Measurements from ENCODE around the gene UBE2L3. TPM values are rescaled to one million over a fixed set of nuclear protein-coding genes. Genes with fewer than 3 reads are reported as not detected.

UBE2L3 gene
- total RNA-seq, 4 donors from 2014 or later = 12.1 to 41.6 (median 24.1) TPM

- Histone ChIP-seq H3K27ac (no peak overlapping the region), H3K36me3 (no peaks in the 10 kb centered on the region), H3K9me3 (no peaks in the 10 kb centered on the region), H3K4me3 (no peak overlapping the region), H3K4me1 (peaks cover 0 to 25% of the 10 kb centered on the region in 2 donors), H3K27me3 (no peaks in the 10 kb centered on the region)
- intact Hi-C loops (cut with DNase I; ENCODE audit: low total_unique reads) = no loop called here
- DNase-seq = no peak
- TF ChIP-seq CTCF (IDR thresholded peaks at IDR 0.05) = no peak
- no peak for TF ChIP-seq POLR2A (IDR thresholded peaks at IDR 0.05)
Measured at GRCh38 chr22:21569459-21570170, 2.1 kb downstream of the UBE2L3 start.

- no peak for TF ChIP-seq POLR2A (IDR thresholded peaks at IDR 0.05)
- TF ChIP-seq CTCF (IDR thresholded peaks at IDR 0.05) = no peak
- Histone ChIP-seq H3K4me1 (peaks cover 0 to 25% of the 10 kb centered on the region in 2 donors), H3K4me3 (no peak overlapping the region), H3K27ac (no peak overlapping the region), H3K27me3 (no peaks in the 10 kb centered on the region), H3K9me3 (no peaks in the 10 kb centered on the region), H3K36me3 (no peaks in the 10 kb centered on the region)
- intact Hi-C loops (cut with DNase I; ENCODE audit: low total_unique reads) = no loop called here
- no peak for DNase-seq
Measured at GRCh38 chr22:21570398-21570797, 2.9 kb downstream of the UBE2L3 start.

- Histone ChIP-seq H3K4me1 (peaks cover 0 to 25% of the 10 kb centered on the region in 2 donors), H3K9me3 (no peaks in the 10 kb centered on the region), H3K4me3 (no peak overlapping the region), H3K36me3 (no peaks in the 10 kb centered on the region), H3K27me3 (no peaks in the 10 kb centered on the region), H3K27ac (no peak overlapping the region)
- TF ChIP-seq POLR2A (IDR thresholded peaks at IDR 0.05) = no peak
- TF ChIP-seq CTCF (IDR thresholded peaks at IDR 0.05) = no peak
- DNase-seq = no peak
- intact Hi-C loops (cut with DNase I; ENCODE audit: low total_unique reads) = no loop called here
Measured at GRCh38 chr22:21571679-21572078, 4.2 kb downstream of the UBE2L3 start.

- H3K4me1 ChIP-seq = peaks cover 0 to 25% of the 10 kb centered on the region in 2 donors
- no peaks in the 10 kb centered on the region for H3K36me3 ChIP-seq
- no peak for DNase-seq
- intact Hi-C loops (cut with DNase I; ENCODE audit: low total_unique reads) = no loop called here
- no peak for TF ChIP-seq CTCF (IDR thresholded peaks at IDR 0.05)
- TF ChIP-seq POLR2A (IDR thresholded peaks at IDR 0.05) = no peak
- no peaks in the 10 kb centered on the region for H3K9me3 ChIP-seq
- no peak overlapping the region for H3K27ac ChIP-seq
- no peaks in the 10 kb centered on the region for H3K27me3 ChIP-seq
- no peak overlapping the region for H3K4me3 ChIP-seq
Measured at GRCh38 chr22:21573293-21573734, 5.8 kb downstream of the UBE2L3 start.

GRCh38 chr22:21573750-21574494 lies 6.4 kb downstream of the UBE2L3 start:
- Histone ChIP-seq H3K36me3 (no peaks in the 10 kb centered on the region), H3K9me3 (no peaks in the 10 kb centered on the region), H3K27me3 (no peaks in the 10 kb centered on the region), H3K4me3 (no peak overlapping the region), H3K27ac (no peak overlapping the region), H3K4me1 (peaks cover 0 to 20% of the 10 kb centered on the region in 2 donors)
- intact Hi-C loops (cut with DNase I; ENCODE audit: low total_unique reads) = no loop called here
- DNase-seq = no peak
- no peak for TF ChIP-seq POLR2A (IDR thresholded peaks at IDR 0.05)
- TF ChIP-seq CTCF (IDR thresholded peaks at IDR 0.05) = no peak
